ENCODE results near the gene ADGRL3.
"Not testable (repeated sequence)": the region's sequence is repeated elsewhere in the genome, so short reads cannot be mapped to it uniquely, and the experiment has no call there.

The ADGRL3 gene

GRCh38 chr4:61769444-61770167, 569.5 kb downstream of the ADGRL3 start:
- not testable (repeated sequence) for H3K27ac Mint-ChIP-seq, ATAC-seq
- H3K9me3 Mint-ChIP-seq = peaks cover 26% of the 10 kb centered on the region

GRCh38 chr4:61770456-61770855, 570.3 kb downstream of the ADGRL3 start:
- DNase-seq (ENCODE audit: low spot score in 2 of 2) (no peak), ATAC-seq (no peak)
- Mint-ChIP-seq H3K9me3 (peaks cover 26% of the 10 kb centered on the region), H3K4me3 (no peak overlapping the region), H3K36me3 (no peaks in the 10 kb centered on the region), H3K4me1 (no peaks in the 10 kb centered on the region), H3K27ac (no peak overlapping the region)

More at GRCh38 chr4:61769444-61770167, 569.5 kb downstream of the ADGRL3 start:
- not testable (repeated sequence) for H3K4me1 Mint-ChIP-seq; DNase-seq (ENCODE audit: low spot score in 2 of 2); H3K36me3 Mint-ChIP-seq; H3K4me3 Mint-ChIP-seq

DNA sequence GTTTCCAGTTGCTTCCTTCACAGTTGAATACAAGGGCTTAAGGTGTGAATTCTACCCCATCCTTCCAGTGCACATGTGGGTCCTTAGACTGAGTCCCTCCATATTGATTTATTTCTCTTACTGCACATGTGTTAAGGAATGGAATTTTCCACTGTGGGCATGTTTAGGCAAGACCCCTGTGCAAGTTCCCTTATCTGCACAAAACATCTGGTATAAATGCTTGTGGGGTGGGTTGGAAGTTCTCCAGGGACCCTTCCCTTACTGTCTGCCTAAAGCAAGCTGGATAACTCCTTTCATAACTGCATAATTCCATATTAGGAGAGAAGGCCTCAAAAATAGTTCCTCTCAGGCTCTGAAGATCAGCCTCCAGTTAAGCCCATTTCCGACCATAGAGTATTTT, 570.9 kb downstream of the ADGRL3 start:
- no peak for DNase-seq (ENCODE audit: low spot score in 2 of 2)
- no peak for ATAC-seq
- H3K36me3 Mint-ChIP-seq = no peaks in the 10 kb centered on the region
- no peaks in the 10 kb centered on the region for H3K4me1 Mint-ChIP-seq
- H3K27ac Mint-ChIP-seq = no peak overlapping the region
- H3K4me3 Mint-ChIP-seq = no peak overlapping the region
- H3K9me3 Mint-ChIP-seq = peaks cover 22% of the 10 kb centered on the region

DNA sequence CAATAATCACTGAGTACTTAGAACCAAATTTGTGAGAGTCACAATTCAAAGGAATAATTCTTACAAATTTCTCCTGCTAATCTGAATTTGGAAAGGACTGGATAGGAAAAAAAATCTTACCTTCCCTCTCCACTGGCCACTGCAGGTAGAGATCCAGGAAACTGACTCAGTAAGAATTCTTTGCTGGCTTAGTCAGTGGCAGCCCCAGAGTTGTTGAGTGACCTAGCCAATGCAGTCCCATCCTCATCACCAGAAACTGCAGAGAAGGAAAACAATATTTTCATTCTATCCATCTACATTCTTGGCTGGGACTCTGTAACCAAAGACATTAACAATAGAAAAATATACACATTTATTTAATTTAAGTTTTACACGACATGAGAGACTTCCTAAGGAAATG, 572.0 kb downstream of the ADGRL3 start:
- DNase-seq (ENCODE audit: low spot score in 2 of 2) (no peak), ATAC-seq (no peak)
- Mint-ChIP-seq H3K36me3 (no peaks in the 10 kb centered on the region), H3K4me3 (no peak overlapping the region), H3K27ac (no peak overlapping the region), H3K4me1 (no peaks in the 10 kb centered on the region), H3K9me3 (peaks cover 15% of the 10 kb centered on the region)

- H3K4me1 Mint-ChIP-seq = no peaks in the 10 kb centered on the region
- ATAC-seq = no peak
Measured at GRCh38 chr4:61773655-61774245, 573.6 kb downstream of the ADGRL3 start.

DNA sequence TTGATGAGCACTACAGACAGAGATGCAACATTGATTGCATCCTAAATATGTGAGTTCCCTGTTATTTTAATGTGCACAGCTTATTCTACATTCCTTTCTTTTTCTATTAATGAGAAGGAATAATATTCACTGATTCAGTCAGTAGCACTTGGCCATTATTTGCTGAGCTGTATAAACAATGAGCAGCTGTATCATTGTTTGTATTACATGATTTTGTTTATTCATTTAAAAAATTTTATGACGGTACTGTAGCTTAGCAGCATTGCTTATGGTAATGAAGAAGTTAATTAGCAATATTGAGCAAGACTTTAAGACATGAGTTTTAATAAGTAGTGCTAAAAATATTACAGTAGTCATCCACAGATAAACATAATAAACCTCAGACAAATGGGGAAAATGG, 582.0 kb downstream of the ADGRL3 start:
- no peak for ATAC-seq
- H3K36me3 Mint-ChIP-seq = no peaks in the 10 kb centered on the region
- H3K4me1 Mint-ChIP-seq = no peaks in the 10 kb centered on the region
- no peak overlapping the region for H3K27ac Mint-ChIP-seq
- H3K4me3 Mint-ChIP-seq = no peak overlapping the region
- peaks cover 5% of the 10 kb centered on the region for H3K9me3 Mint-ChIP-seq
- no peak for DNase-seq (ENCODE audit: low spot score in 2 of 2)

More at GRCh38 chr4:61773655-61774245, 573.6 kb downstream of the ADGRL3 start:
- no peak overlapping the region for H3K4me3 Mint-ChIP-seq
- H3K9me3 Mint-ChIP-seq = peaks cover 3% of the 10 kb centered on the region
- no peaks in the 10 kb centered on the region for H3K36me3 Mint-ChIP-seq
- H3K27ac Mint-ChIP-seq = no peak overlapping the region
- DNase-seq (ENCODE audit: low spot score in 2 of 2) = no peak

GRCh38 chr4:61783050-61783449, 582.9 kb downstream of the ADGRL3 start:
- no peak overlapping the region for H3K4me3 Mint-ChIP-seq
- ATAC-seq (peak; percentile 61), DNase-seq (ENCODE audit: low spot score in 2 of 2) (no peak)
- no peaks in the 10 kb centered on the region for H3K36me3 Mint-ChIP-seq
- H3K4me1 Mint-ChIP-seq = no peaks in the 10 kb centered on the region
- H3K9me3 Mint-ChIP-seq = peaks cover 5% of the 10 kb centered on the region
- H3K27ac Mint-ChIP-seq = no peak overlapping the region

- Mint-ChIP-seq H3K27ac (no peak overlapping the region), H3K4me3 (no peak overlapping the region), H3K4me1 (no peaks in the 10 kb centered on the region), H3K9me3 (peaks cover 10% of the 10 kb centered on the region), H3K36me3 (no peaks in the 10 kb centered on the region)
- DNase-seq (ENCODE audit: low spot score in 2 of 2) (no peak), ATAC-seq (no peak)
Measured at GRCh38 chr4:61785761-61786160, 585.6 kb downstream of the ADGRL3 start.

DNA sequence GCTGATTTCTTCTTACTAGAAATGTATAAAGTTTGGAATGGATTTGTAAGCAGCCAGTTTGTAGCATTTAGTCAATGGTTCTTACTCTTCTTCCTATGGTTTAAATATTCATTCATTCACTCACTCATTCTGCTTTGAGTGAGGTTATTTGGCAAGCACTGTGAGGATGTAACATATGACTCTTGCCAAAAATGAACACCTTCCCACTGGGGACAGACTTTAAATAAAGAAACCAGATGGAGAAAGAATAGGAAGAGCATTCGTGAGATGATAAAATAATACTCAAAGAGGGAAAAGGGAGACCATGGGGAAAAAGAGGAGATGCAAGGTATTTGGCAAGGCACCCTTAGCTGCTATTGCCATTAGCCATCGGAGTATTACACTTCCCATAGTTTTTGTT, 586.1 kb downstream of the ADGRL3 start:
- ATAC-seq (no peak), DNase-seq (ENCODE audit: low spot score in 2 of 2) (no peak)
- Mint-ChIP-seq H3K27ac (no peak overlapping the region), H3K9me3 (peaks cover 10% of the 10 kb centered on the region), H3K4me1 (no peaks in the 10 kb centered on the region), H3K36me3 (no peaks in the 10 kb centered on the region), H3K4me3 (no peak overlapping the region)

- Mint-ChIP-seq H3K27ac (no peak overlapping the region), H3K4me3 (no peak overlapping the region), H3K36me3 (no peaks in the 10 kb centered on the region), H3K4me1 (no peaks in the 10 kb centered on the region), H3K9me3 (peaks cover 14% of the 10 kb centered on the region)
- ATAC-seq (no peak), DNase-seq (ENCODE audit: low spot score in 2 of 2) (no peak)
Measured at GRCh38 chr4:61795998-61796397, 595.9 kb downstream of the ADGRL3 start.

DNA sequence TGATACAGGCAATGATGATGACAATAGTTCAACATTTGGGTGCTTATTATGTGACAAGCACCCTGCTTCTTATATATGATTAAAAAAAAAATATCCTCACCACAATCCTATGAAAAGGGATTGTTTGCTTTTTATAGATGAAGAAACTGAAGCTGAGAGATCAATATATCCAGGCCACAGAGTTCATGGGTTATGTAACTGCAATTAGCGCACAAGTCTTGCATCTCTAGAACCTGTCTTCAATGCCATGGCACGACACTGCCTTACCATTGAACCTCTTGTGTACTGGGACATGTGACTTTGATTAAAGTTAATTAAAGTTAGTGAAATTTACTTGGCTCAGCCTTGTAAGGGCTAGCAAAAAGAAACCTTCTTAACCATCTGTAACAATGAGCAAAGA, 599.7 kb downstream of the ADGRL3 start:
- ATAC-seq = no peak

DNA sequence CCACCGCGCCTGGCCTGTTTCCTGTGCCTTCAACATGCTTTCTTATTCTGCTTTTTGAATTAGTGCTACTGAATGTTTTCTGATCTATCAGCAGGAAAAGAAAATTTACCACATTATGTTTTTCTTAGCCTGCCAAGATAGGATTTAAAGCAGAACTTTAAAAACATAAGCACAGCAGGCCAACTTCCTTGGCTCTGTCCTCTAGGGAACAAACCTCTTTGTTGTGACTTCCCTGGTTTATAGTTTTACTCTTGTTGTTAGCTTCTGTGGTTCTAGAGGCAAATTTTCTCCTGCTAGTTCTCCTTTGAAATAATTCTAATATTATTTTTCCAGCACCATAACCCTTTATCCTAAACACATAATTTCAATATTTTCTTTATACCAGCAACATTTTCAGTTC, 605.1 kb downstream of the ADGRL3 start:
- no peaks in the 10 kb centered on the region for H3K4me1 Mint-ChIP-seq
- DNase-seq (ENCODE audit: low spot score in 2 of 2) (no peak), ATAC-seq (no peak)

More for the DNA sequence above, 599.7 kb downstream of the ADGRL3 start:
- Mint-ChIP-seq H3K36me3 (no peaks in the 10 kb centered on the region), H3K27ac (no peak overlapping the region), H3K4me1 (no peaks in the 10 kb centered on the region), H3K9me3 (peaks cover 9% of the 10 kb centered on the region), H3K4me3 (no peak overlapping the region)
- no peak for DNase-seq (ENCODE audit: low spot score in 2 of 2)

DNA sequence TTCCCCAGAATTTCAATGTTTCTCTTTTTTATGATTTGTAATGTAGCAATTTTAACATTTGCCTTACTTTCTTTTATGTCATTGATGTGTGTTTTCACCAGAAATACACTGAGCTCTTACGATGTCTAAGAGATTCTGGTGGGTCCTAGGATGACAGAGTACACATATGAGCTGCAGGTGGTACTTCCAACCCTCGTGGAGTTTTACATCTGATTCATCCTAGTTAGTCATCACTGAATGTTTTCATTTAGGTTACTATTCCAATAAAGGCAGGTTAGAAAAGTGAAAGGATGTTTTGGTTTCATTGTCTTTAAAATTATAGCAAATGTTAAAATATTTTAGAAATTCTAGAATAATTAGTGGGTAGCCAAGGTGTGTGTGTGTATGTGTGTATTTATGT, 605.9 kb downstream of the ADGRL3 start:
- DNase-seq (ENCODE audit: low spot score in 2 of 2) (no peak), ATAC-seq (no peak)
- no peak overlapping the region for H3K27ac Mint-ChIP-seq
- H3K4me3 Mint-ChIP-seq = no peak overlapping the region
- H3K9me3 Mint-ChIP-seq = peaks cover 13% of the 10 kb centered on the region
- H3K4me1 Mint-ChIP-seq = no peaks in the 10 kb centered on the region
- no peaks in the 10 kb centered on the region for H3K36me3 Mint-ChIP-seq

More for the DNA sequence above, 605.1 kb downstream of the ADGRL3 start:
- no peak overlapping the region for H3K27ac Mint-ChIP-seq
- peaks cover 12% of the 10 kb centered on the region for H3K9me3 Mint-ChIP-seq
- no peak overlapping the region for H3K4me3 Mint-ChIP-seq
- no peaks in the 10 kb centered on the region for H3K36me3 Mint-ChIP-seq

GRCh38 chr4:61812171-61812570, 612.0 kb downstream of the ADGRL3 start:
- Mint-ChIP-seq H3K36me3 (no peaks in the 10 kb centered on the region), H3K9me3 (peaks cover 20% of the 10 kb centered on the region), H3K4me1 (no peaks in the 10 kb centered on the region), H3K4me3 (no peak overlapping the region), H3K27ac (no peak overlapping the region)
- DNase-seq (ENCODE audit: low spot score in 2 of 2) (no peak), ATAC-seq (no peak)

GRCh38 chr4:61817071-61817470, 616.9 kb downstream of the ADGRL3 start:
- ATAC-seq = no peak
- H3K4me1 Mint-ChIP-seq = no peaks in the 10 kb centered on the region
- H3K9me3 Mint-ChIP-seq = peaks cover 19% of the 10 kb centered on the region
- no peaks in the 10 kb centered on the region for H3K36me3 Mint-ChIP-seq
- DNase-seq (ENCODE audit: low spot score in 2 of 2) = no peak
- H3K27ac Mint-ChIP-seq = no peak overlapping the region
- H3K4me3 Mint-ChIP-seq = no peak overlapping the region

- Mint-ChIP-seq H3K9me3 (peaks cover 13% of the 10 kb centered on the region), H3K27ac (no peak overlapping the region), H3K4me3 (no peak overlapping the region), H3K4me1 (no peaks in the 10 kb centered on the region), H3K36me3 (no peaks in the 10 kb centered on the region)
- no peak for DNase-seq (ENCODE audit: low spot score in 2 of 2)
- ATAC-seq = no peak
Measured at GRCh38 chr4:61820136-61820535, 620.0 kb downstream of the ADGRL3 start.

Measured in stimulated activated effector memory CD8-positive, alpha-beta T cell treated with anti-CD3 and anti-CD28 coated beads, Interleukin-12 subunit alpha, Interleukin-12 subunit beta, amount 100 ng/mL, for 72 hours (primary cell).